ENCODE measurements around the gene DMTF1.

GRCh38 chr7:87154166-87154565 is 1.9 kb downstream of the DMTF1 start:
- no peak for TF ChIP-seq CTCF (conservative IDR thresholded peaks at IDR 0.05; ENCODE audit: low read length)
- no peak for TF ChIP-seq EZH2phosphoT487 (IDR thresholded peaks at IDR 0.05; ENCODE audit: borderline replicate concordance, low read depth, low read length)
